HUES48 (cell line): ENCODE data around the gene SERPINH1.

Experiments
- H3K27ac ChIP-seq: one replicate; pipeline ENCODE4 v1.7.0; 2013; ENCODE audit warnings: low read depth, low read length, inconsistent platforms
- H3K27me3 ChIP-seq: 2 replicates; pipeline ENCODE4 v1.6.1; 2013; ENCODE audit warnings: mild to moderate bottlenecking, low read length; ENCODE audit not compliant: control insufficient read depth, insufficient read depth
- H3K36me3 ChIP-seq: 2 replicates; pipeline ENCODE4 v1.6.1; 2013; ENCODE audit warnings: low read length; ENCODE audit not compliant: control insufficient read depth, insufficient read depth
- H3K4me1 ChIP-seq: 2 replicates; pipeline ENCODE4 v1.6.1; 2013; ENCODE audit warnings: mild to moderate bottlenecking, low read length; ENCODE audit not compliant: control insufficient read depth, insufficient read depth
- H3K4me3 ChIP-seq: 2 replicates; pipeline ENCODE4 v1.5.1; 2013; ENCODE audit warnings: mild to moderate bottlenecking, low read depth, low read length
- H3K9ac ChIP-seq: 2 replicates; pipeline ENCODE4 v1.6.1; 2013; ENCODE audit warnings: mild to moderate bottlenecking, low read depth, low read length, moderate library complexity
- H3K9me3 ChIP-seq: 2 replicates; pipeline ENCODE4 v1.6.1; 2013; ENCODE audit warnings: low read length; ENCODE audit not compliant: control insufficient read depth, insufficient read depth

The SERPINH1 gene

DNA sequence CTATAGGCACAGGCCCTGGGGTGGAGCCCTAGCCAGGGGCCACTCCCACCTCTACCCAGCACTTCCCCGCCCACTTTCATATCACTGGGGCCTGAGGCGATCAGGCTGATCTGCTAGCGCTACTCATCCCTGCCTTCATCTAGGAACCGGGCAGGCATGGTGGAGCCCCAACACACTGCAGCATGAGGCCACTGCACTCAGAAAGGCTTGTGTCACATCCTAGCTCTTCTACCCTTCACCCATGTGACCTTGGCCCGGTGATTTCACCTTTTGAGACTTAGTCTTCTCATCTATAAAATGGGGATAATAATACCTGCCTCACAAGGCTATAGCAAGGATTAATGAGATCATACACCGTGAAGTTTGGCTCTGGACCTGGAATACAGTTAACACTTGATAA lies 18.2 kb upstream of the SERPINH1 start:
- Histone ChIP-seq H3K4me1 (peaks cover 4% of the 10 kb centered on the region), H3K9ac (no peak overlapping the region), H3K27me3 (no peaks in the 10 kb centered on the region), H3K36me3 (no peaks in the 10 kb centered on the region), H3K27ac (no peak overlapping the region), H3K9me3 (no peaks in the 10 kb centered on the region), H3K4me3 (no peak overlapping the region)

GRCh38 chr11:75547177-75547576 lies 14.9 kb upstream of the SERPINH1 start:
- Histone ChIP-seq H3K9ac (no peak overlapping the region), H3K36me3 (no peaks in the 10 kb centered on the region), H3K4me3 (no peak overlapping the region), H3K27me3 (no peaks in the 10 kb centered on the region), H3K4me1 (peaks cover 4% of the 10 kb centered on the region), H3K9me3 (no peaks in the 10 kb centered on the region), H3K27ac (no peak overlapping the region)

DNA sequence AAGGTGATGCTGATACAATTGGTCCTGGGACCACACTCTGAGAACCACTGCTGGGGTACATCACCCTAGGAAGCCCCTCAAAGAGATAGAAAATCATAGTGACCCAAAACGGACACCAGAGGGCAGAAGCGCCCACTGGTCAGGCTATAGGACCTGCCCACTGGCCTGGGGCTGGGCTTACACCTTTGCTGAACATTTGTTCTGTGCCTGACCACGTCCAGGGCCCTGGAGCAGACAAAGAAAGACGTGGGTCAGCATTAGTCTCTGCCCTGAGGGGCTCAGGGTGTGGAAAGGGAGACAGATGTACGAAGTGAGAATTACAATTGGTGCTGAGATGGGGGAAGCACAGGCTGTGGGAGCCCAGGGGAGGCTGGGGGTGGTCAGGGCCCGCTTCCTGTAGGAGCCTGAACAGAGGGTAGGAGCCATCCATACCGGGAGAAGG lies 14.4 kb upstream of the SERPINH1 start:
- no peaks in the 10 kb centered on the region for H3K9me3 ChIP-seq
- H3K27ac ChIP-seq = no peak overlapping the region
- H3K4me3 ChIP-seq = no peak overlapping the region
- no peaks in the 10 kb centered on the region for H3K36me3 ChIP-seq
- H3K27me3 ChIP-seq = no peaks in the 10 kb centered on the region
- H3K4me1 ChIP-seq = peaks cover 4% of the 10 kb centered on the region
- no peak overlapping the region for H3K9ac ChIP-seq

GRCh38 chr11:75548595-75549272 lies 13.3 kb upstream of the SERPINH1 start:
- Histone ChIP-seq H3K9ac (no peak overlapping the region), H3K4me3 (no peak overlapping the region), H3K36me3 (no peaks in the 10 kb centered on the region), H3K27me3 (no peaks in the 10 kb centered on the region), H3K4me1 (peaks cover 4% of the 10 kb centered on the region), H3K9me3 (no peaks in the 10 kb centered on the region), H3K27ac (no peak overlapping the region)

GRCh38 chr11:75549370-75549958 lies 12.6 kb upstream of the SERPINH1 start:
- Histone ChIP-seq H3K4me1 (peaks cover 11% of the 10 kb centered on the region), H3K27ac (no peak overlapping the region), H3K4me3 (no peak overlapping the region), H3K9ac (no peak overlapping the region), H3K27me3 (no peaks in the 10 kb centered on the region), H3K9me3 (no peaks in the 10 kb centered on the region), H3K36me3 (no peaks in the 10 kb centered on the region)

DNA sequence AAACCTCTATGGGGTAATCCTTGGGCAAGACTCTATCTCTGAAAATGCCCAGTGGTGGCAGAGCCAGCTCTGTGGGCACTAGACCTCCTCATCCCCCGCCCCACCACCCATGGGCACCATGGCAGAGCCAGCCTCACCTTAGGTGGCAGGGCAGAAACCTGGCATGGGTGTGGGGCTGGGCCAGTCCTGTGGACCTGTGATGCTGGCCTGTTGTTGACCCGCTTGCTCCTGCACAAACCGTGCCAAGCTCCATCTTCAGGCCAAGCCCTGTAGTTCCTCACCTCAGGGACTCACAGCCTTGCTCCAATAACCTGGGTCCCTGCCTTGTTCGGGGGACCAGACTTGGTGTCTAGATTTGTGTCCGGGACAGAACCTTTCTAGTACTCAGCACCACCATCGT lies 8.9 kb upstream of the SERPINH1 start:
- H3K36me3 ChIP-seq = no peaks in the 10 kb centered on the region
- no peak overlapping the region for H3K27ac ChIP-seq
- no peaks in the 10 kb centered on the region for H3K27me3 ChIP-seq
- no peak overlapping the region for H3K9ac ChIP-seq
- no peak overlapping the region for H3K4me3 ChIP-seq
- peaks cover 13% of the 10 kb centered on the region for H3K4me1 ChIP-seq
- H3K9me3 ChIP-seq = no peaks in the 10 kb centered on the region

DNA sequence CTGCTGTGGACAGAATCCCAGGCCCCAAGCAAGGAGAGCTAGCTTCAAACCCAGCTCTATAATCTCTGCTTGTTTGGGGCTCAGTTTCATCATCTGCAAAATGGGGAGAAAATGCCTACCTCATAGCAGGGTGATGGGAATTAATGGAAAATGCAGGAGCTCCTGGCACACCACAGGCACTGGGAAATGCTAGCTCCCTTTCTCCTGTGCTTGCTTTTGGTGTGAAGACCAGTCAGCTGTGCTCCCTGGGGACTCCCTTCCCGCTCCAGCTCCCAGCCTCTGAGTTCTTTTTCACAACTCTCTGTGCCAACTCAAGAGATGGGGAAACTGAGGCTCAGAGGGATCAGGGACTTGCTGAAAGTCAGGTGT lies 8.2 kb upstream of the SERPINH1 start:
- H3K36me3 ChIP-seq = no peaks in the 10 kb centered on the region
- no peak overlapping the region for H3K4me3 ChIP-seq
- peak overlapping the region; percentile 2 for H3K27ac ChIP-seq
- no peaks in the 10 kb centered on the region for H3K27me3 ChIP-seq
- no peaks in the 10 kb centered on the region for H3K9me3 ChIP-seq
- H3K4me1 ChIP-seq = peaks cover 18% of the 10 kb centered on the region
- peak overlapping the region; percentile 24; the same call in 1 of the 2 replicates for H3K9ac ChIP-seq

GRCh38 chr11:75554258-75555022 lies 7.6 kb upstream of the SERPINH1 start:
- Histone ChIP-seq H3K4me1 (peaks cover 24% of the 10 kb centered on the region), H3K27me3 (no peaks in the 10 kb centered on the region), H3K27ac (peak overlapping the region; percentile 21), H3K9ac (peak overlapping the region; percentile 24), H3K9me3 (no peaks in the 10 kb centered on the region), H3K36me3 (no peaks in the 10 kb centered on the region), H3K4me3 (no peak overlapping the region)

- Histone ChIP-seq H3K36me3 (no peaks in the 10 kb centered on the region), H3K9me3 (no peaks in the 10 kb centered on the region), H3K9ac (no peak overlapping the region), H3K4me1 (peaks cover 29% of the 10 kb centered on the region), H3K27me3 (no peaks in the 10 kb centered on the region), H3K27ac (peak overlapping the region; percentile 21), H3K4me3 (no peak overlapping the region)
Observed at GRCh38 chr11:75555079-75555811, 6.8 kb upstream of the SERPINH1 start.

- no peaks in the 10 kb centered on the region for H3K27me3 ChIP-seq
- H3K36me3 ChIP-seq = no peaks in the 10 kb centered on the region
- no peak overlapping the region for H3K4me3 ChIP-seq
- H3K9ac ChIP-seq = no peak overlapping the region
- peaks cover 29% of the 10 kb centered on the region for H3K4me1 ChIP-seq
- H3K27ac ChIP-seq = no peak overlapping the region
- H3K9me3 ChIP-seq = no peaks in the 10 kb centered on the region
Observed at GRCh38 chr11:75556275-75556674, 5.8 kb upstream of the SERPINH1 start.
